C4-2B (cell line): Measurements from ENCODE around the gene TMCC1.

Source experiments
- ZFX ChIP-seq: fragments of 450-650 bp; IDR thresholded peaks from 2 replicates; pipeline ENCODE4 v1.6.1; 2017
- TF ChIP-seq, protein P1 (sequence below): fragments of 450-650 bp; conservative IDR thresholded peaks from 2 replicates; pipeline ENCODE4 v1.5.1; 2017; ENCODE audit warnings: mild to moderate bottlenecking

DNA sequence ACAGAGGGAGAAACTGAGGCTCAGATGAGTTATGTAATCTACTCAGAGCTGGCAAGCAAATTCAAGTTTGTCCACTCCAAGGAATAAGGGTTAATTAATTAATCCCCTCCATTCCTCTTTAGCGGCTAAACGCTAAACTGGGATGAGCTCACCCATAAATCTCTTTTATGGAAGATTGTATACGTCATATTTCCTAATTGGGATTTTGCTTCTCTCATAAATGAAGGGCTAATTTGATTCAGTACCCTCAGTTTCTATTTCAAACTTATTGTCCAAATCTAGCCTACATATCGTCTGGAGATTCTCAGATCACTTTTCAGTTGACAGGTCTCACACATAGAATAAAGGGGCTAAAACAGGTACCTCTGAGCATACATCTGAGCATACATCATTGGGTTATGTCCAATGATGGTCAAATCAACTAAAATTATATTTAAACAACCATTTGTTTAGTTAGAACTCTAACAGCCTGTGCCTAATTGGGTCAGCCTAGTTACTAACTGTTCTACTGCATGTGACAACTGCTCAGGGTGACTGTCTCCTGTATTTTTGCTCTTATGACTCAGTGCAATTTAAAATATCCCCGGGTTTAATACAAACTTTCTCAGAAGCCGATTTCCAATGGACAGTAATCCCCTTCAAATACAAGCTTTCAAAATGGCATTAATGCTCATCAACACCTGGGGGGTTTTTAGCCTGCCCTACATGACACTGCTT, 229.4 kb downstream of the TMCC1 start:
- TF ChIP-seq, protein P1, sequence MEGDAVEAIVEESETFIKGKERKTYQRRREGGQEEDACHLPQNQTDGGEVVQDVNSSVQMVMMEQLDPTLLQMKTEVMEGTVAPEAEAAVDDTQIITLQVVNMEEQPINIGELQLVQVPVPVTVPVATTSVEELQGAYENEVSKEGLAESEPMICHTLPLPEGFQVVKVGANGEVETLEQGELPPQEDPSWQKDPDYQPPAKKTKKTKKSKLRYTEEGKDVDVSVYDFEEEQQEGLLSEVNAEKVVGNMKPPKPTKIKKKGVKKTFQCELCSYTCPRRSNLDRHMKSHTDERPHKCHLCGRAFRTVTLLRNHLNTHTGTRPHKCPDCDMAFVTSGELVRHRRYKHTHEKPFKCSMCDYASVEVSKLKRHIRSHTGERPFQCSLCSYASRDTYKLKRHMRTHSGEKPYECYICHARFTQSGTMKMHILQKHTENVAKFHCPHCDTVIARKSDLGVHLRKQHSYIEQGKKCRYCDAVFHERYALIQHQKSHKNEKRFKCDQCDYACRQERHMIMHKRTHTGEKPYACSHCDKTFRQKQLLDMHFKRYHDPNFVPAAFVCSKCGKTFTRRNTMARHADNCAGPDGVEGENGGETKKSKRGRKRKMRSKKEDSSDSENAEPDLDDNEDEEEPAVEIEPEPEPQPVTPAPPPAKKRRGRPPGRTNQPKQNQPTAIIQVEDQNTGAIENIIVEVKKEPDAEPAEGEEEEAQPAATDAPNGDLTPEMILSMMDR = no peak
- no peak for TF ChIP-seq ZFX
